ENCODE data around the gene BTBD7.

BTBD7 gene

DNA sequence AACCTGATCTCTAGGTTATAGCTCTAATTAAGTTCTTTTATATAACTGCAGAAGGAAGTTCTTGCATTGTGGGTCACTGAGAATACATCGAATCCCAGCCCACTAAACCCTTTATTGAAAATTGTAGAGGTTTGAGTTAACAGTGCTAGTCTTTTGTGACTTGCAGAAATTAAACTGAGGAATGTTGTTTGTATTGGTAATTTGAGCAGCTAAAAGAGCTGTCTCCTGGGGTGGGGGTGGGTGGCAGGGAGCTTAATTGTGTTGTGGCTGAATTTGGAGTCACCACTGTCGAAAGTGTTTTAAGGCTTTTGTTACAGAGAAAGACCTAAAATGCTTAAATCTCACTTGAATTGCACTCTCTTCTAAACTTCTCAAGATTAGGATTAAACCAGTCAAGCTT is 11.0 kb upstream of the BTBD7 start:
- no peak overlapping the region for H3K4me3 ChIP-seq
- TF ChIP-seq, protein P1, sequence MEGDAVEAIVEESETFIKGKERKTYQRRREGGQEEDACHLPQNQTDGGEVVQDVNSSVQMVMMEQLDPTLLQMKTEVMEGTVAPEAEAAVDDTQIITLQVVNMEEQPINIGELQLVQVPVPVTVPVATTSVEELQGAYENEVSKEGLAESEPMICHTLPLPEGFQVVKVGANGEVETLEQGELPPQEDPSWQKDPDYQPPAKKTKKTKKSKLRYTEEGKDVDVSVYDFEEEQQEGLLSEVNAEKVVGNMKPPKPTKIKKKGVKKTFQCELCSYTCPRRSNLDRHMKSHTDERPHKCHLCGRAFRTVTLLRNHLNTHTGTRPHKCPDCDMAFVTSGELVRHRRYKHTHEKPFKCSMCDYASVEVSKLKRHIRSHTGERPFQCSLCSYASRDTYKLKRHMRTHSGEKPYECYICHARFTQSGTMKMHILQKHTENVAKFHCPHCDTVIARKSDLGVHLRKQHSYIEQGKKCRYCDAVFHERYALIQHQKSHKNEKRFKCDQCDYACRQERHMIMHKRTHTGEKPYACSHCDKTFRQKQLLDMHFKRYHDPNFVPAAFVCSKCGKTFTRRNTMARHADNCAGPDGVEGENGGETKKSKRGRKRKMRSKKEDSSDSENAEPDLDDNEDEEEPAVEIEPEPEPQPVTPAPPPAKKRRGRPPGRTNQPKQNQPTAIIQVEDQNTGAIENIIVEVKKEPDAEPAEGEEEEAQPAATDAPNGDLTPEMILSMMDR (IDR thresholded peaks at IDR 0.05), result no peak
- no peaks in the 10 kb centered on the region for H3K27me3 ChIP-seq
- no peak for DNase-seq
- no peaks in the 10 kb centered on the region for H3K4me1 ChIP-seq
- intact Hi-C loops (cut with DNase I; ENCODE audit: low total_unique reads), result no loop called here
- H3K27ac ChIP-seq, result no peak overlapping the region
- no peaks in the 10 kb centered on the region for H3K36me3 ChIP-seq
- H3K9me3 ChIP-seq, result no peaks in the 10 kb centered on the region

DNA sequence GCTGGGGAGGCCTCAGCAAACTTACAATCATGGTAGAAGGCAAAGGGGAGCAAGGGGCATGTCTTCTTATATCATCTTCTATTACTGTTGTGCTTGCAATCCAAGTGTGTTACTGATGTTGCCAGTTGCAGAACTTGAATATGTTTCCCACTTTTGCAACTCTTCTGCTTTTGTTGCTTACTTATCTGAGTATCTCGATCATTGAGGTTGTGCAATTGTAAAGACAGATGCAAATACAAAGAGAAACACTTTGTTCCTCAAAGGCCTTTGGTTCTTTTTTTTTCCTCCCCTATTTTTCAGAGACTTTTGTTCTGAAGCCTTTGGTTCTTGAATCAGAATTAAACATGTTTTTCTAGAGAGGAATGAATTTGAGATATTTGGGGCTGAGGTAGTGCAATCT is 10.4 kb upstream of the BTBD7 start:
- Histone ChIP-seq H3K9me3 (no peaks in the 10 kb centered on the region), H3K27me3 (no peaks in the 10 kb centered on the region), H3K4me1 (no peaks in the 10 kb centered on the region), H3K36me3 (no peaks in the 10 kb centered on the region), H3K4me3 (no peak overlapping the region), H3K27ac (no peak overlapping the region)
- TF ChIP-seq, protein P1 (IDR thresholded peaks at IDR 0.05), result no peak
- DNase-seq, result no peak
- intact Hi-C loops (cut with DNase I; ENCODE audit: low total_unique reads), result no loop called here

DNA sequence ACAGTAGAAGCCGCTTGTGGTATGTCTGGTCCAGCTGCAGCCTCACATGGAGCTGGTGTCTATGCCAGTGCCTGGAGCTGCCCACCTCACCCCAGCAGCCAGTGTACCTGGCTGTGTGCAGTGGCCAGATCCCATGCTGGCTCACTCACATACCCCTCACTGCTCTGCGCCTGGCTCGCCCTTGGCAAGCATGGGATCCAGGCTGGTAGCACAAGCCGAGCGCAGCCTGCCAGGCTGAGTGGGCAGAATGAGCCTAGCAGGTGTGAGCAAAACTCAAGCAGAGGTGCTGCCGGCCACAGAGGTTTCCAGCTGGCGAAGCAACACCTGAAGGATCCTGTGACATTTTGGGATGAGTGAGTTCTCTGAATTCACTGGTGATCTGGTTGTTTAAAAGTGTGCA is 5.0 kb upstream of the BTBD7 start:
- intact Hi-C loops (cut with DNase I; ENCODE audit: low total_unique reads), result no loop called here
- no peak overlapping the region for H3K4me3 ChIP-seq
- H3K27ac ChIP-seq, result no peak overlapping the region
- no peaks in the 10 kb centered on the region for H3K36me3 ChIP-seq
- TF ChIP-seq, protein P1 (IDR thresholded peaks at IDR 0.05), result no peak
- DNase-seq, result no peak
- H3K4me1 ChIP-seq, result peaks cover 0 to 6% (median 0%) of the 10 kb centered on the region in 4 donors
- no peaks in the 10 kb centered on the region for H3K9me3 ChIP-seq
- no peaks in the 10 kb centered on the region for H3K27me3 ChIP-seq

DNA sequence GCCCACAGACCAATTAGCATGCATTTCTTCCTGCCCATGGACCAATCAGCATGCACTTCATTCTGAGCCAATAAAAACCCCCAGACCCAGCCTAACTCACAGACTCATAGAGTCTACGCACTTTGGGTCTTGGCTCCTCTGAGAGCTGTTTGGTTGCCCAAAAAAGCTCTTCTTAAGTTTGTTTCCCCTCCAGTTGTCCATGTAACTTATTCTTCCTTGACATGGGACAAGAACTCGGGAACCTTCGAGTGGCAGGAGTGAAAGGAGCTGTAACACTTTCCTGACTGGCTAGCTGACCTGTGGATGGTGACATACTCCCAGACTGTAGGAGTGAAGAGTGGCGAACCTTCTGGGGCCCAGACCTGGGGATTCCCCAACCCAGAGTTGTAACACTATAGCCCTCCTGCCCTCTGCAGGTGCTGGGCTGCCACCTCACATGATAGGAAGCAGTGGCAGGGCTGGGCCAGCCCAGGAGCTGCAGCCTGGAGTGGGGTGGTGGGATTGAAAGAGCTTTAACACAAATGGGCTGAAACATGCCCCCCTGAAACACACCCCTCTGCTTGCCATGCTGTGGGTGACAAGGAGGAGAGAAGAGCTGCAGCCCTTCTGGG is 4.4 kb upstream of the BTBD7 start:
- Histone ChIP-seq H3K4me1 (peaks cover 0 to 6% (median 0%) of the 10 kb centered on the region in 4 donors), H3K27ac (no peak overlapping the region), H3K4me3 (no peak overlapping the region), H3K36me3 (no peaks in the 10 kb centered on the region), H3K9me3 (no peaks in the 10 kb centered on the region), H3K27me3 (no peaks in the 10 kb centered on the region)
- DNase-seq, result no peak
- TF ChIP-seq, protein P1 (IDR thresholded peaks at IDR 0.05), result no peak
- intact Hi-C loops (cut with DNase I; ENCODE audit: low total_unique reads), result no loop called here

DNA sequence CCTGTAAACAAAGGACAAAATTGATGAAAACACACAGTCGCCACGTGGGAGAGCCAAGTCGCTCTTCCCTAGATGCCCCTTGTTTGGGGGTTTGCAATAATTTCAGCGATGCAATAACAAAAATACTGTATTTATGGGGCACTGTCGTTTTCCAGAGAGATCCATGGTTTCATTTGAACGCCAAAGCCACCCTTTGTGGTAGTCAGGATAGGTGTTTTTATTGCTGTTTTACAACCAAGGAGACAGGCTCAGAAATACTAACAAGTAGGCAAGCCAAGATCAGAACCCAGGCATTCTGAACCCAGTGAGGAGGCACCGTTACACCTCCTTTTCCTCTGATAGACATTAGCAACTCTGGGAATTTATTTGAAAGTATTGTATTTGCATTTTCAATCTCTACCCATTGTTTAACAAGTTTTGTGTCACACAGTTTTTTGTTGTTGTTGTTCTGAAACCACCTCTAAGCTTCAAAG is 831 bp upstream of the BTBD7 start:
- DNase-seq, result no peak
- Histone ChIP-seq H3K9me3 (no peaks in the 10 kb centered on the region), H3K4me1 (peaks cover 0 to 24% (median 14%) of the 10 kb centered on the region in 4 donors), H3K36me3 (no peaks in the 10 kb centered on the region), H3K4me3 (peak overlapping the region; percentile 85 to 97), H3K27me3 (no peaks in the 10 kb centered on the region), H3K27ac (peak overlapping the region; percentile 97)
- intact Hi-C loops (cut with DNase I; ENCODE audit: low total_unique reads), result loop anchor here (5.0 kb wide), 1 partner anchor 221 kb away; no protein-coding TSS in a partner anchor
- TF ChIP-seq, protein P1 (IDR thresholded peaks at IDR 0.05), result no peak

All from tibial artery (tissue), 4 donors.